ENCODE results near the gene FAM81B. TPM values are rescaled to one million over a fixed set of nuclear protein-coding genes. Genes with fewer than 3 reads are reported as not detected.
A peak's percentile ranks its signal among the peaks of the same experiment; 100 is the strongest.
"Not testable (repeated sequence)": the region's sequence is repeated elsewhere in the genome, so short reads cannot be mapped to it uniquely, and the experiment has no call there.

FAM81B gene
- total RNA-seq (not detected in 2 replicates), polyA plus RNA-seq (not detected in 2 replicates), polyA minus RNA-seq (not detected in 2 replicates), Bru-seq, nascent RNA (not detected), BruChase-seq, experiment 1, labeled RNA remaining after a 6-hour chase (percentile 5 among the genes with signal in this experiment), BruChase-seq, experiment 2, labeled RNA remaining after a 2-hour chase (not detected)
- not detected in 2 replicates for polyA plus RNA-seq (2011; cell fraction: cytosol; rRNA removed)
- not detected in 2 replicates for polyA plus RNA-seq (2011; cell fraction: nucleus; rRNA removed)
- polyA plus RNA-seq (2012) = not detected in 2 replicates
- not detected for polyA minus RNA-seq (2011; cell fraction: cytosol; rRNA and poly(A)+ RNA removed)
- polyA minus RNA-seq (2011; cell fraction: nucleus; rRNA and poly(A)+ RNA removed) = not detected in 2 replicates
- long read RNA-seq = 0 reads

DNA sequence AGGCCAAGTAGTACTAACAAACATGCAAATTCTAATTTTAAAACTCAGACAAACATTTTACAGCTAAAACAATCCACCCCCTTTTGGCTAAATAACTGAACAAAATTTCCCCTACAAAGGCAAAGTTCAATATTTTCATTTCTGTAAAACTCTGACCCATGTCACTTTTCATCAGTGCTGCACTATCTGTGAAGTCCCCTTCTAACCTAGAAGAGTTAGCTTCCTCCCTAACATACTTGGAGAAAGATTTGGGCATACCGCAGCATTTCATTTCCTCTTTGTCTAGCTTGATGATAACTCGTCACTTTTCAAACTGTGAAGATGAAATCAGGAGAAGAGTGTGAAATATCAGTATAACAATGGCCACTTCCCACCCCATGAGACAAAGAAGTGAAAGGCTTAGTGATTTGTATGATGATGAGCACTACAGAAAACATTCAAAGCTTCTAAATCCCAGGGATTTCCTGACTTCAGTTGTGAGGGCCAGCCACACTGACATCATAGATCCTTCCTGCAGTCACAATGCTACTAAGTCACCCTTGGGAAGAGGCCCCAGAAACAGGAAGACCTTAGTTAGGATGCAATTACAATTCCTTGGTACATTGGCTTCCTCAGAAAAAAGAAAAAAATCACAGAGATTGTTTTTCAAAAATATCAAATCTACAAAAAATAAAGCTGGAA is at the start of gene FAM81B:
Gene FAM81B (plus strand): TSS at position 555 of the 681 bp plus-strand sequence. CDS start 24 bp downstream, at position 579.
- H3K79me2 ChIP-seq (ENCODE audit: control insufficient read depth, insufficient read depth, low read length) = no peaks in the 10 kb centered on the region
- H4K20me1 ChIP-seq (replicated peaks; ENCODE audit: control insufficient read depth, extremely low read depth, insufficient read depth, low read length) = no peaks in the 10 kb centered on the region
- no peak within 1 kb of the TSS for H3K4me3 ChIP-seq (replicated peaks in 1 of 3; ENCODE audit: insufficient read depth in 1 of 3, low read depth in 1 of 3, low read length in 3 of 3)
- H3K27ac ChIP-seq (ENCODE audit: insufficient read depth, low read depth, low read length) = peak within 1 kb of the TSS; percentile 65
- H3K9me3 ChIP-seq (replicated peaks; ENCODE audit: control insufficient read depth, insufficient read depth, low read length) = no peaks in the 10 kb centered on the region
- TF ChIP-seq CTCF (IDR thresholded peaks at IDR 0.05; ENCODE audit: extremely low read depth in 1 of 2, insufficient read depth in 1 of 2, low read depth in 1 of 2, low read length in 2 of 2) (no peak), FOS (IDR thresholded peaks at IDR 0.05; ENCODE audit: borderline replicate concordance, insufficient read depth, low read length) (peak; percentile 20), EZH2 (IDR thresholded peaks at IDR 0.05; ENCODE audit: borderline replicate concordance, low read depth, low read length, severe bottlenecking) (no peak), POLR2AphosphoS5 (IDR thresholded peaks at IDR 0.05; ENCODE audit: insufficient read depth, low read depth, low read length) (peak; percentile 16), JUN (IDR thresholded peaks at IDR 0.05; ENCODE audit: borderline replicate concordance, insufficient read depth, insufficient read length, low read depth) (peak; percentile 30), MYC (IDR thresholded peaks at IDR 0.05; ENCODE audit: low read depth, low read length) (no peak)
- H3K4me1 ChIP-seq (ENCODE audit: control insufficient read depth, extremely low read depth, insufficient read depth, low read length) = peaks cover 6% of the 10 kb centered on the region
- no peak within 1 kb of the TSS for H3K9ac ChIP-seq (replicated peaks; ENCODE audit: extremely low read depth, insufficient read depth, low read length)
- H3K4me2 ChIP-seq (ENCODE audit: insufficient read depth, low read length) = peak within 1 kb of the TSS; percentile 21
- TSS peak; percentile 88 for BruUV-seq (replicated peaks)
- peaks cover 0 to 2% of the 10 kb centered on the region in 2 experiments for H3K27me3 ChIP-seq (ENCODE audit: control insufficient read depth in 2 of 2, insufficient read depth in 2 of 2, low read length in 2 of 2)
- H3K36me3 ChIP-seq (ENCODE audit: control insufficient read depth in 2 of 2, extremely low read depth in 1 of 2, insufficient read depth in 2 of 2, low read length in 2 of 2) = no peaks in the 10 kb centered on the region
- H2AFZ ChIP-seq (ENCODE audit: low read depth, low read length) = peak within 1 kb of the TSS; percentile 81
- DNase-seq (ENCODE audit: low read depth, low spot score) (peak; percentile 54), FAIRE-seq (peak; percentile 66)
- intact Hi-C loops (cut with micrococcal nuclease) = loop anchor here (5.0 kb wide), 1 partner anchor 104 kb away; the partner anchor contains the start of gene MCTP1
- dilution Hi-C loops (cut with MboI; ENCODE audit: extremely low pct_ligation_motif_present, low sequenced_read_pairs) = no loop called here
- H3K9me1 ChIP-seq (replicated peaks; ENCODE audit: control insufficient read depth, extremely low read depth, insufficient read depth, low read length) = no peaks in the 10 kb centered on the region
- POLR2A ChIA-PET = no interaction called here
- CTCF ChIA-PET = interaction anchor here (1.0 to 1.5 kb wide), 3 partner anchors 16 to 106 kb away, joined by 3 read pairs; partner anchors contain the start of gene MCTP1

GRCh38 chr5:95341444-95341843 is 49.7 kb upstream of the FAM81B start:
- H3K9me3 ChIP-seq (replicated peaks; ENCODE audit: control insufficient read depth, insufficient read depth, low read length); intact Hi-C loops (cut with micrococcal nuclease); DNase-seq (ENCODE audit: low read depth, low spot score); POLR2A ChIA-PET; BruUV-seq (replicated peaks); H4K20me1 ChIP-seq (replicated peaks; ENCODE audit: control insufficient read depth, extremely low read depth, insufficient read depth, low read length); H3K79me2 ChIP-seq (ENCODE audit: control insufficient read depth, insufficient read depth, low read length); H3K36me3 ChIP-seq (ENCODE audit: control insufficient read depth in 2 of 2, extremely low read depth in 1 of 2, insufficient read depth in 2 of 2, low read length in 2 of 2); H3K27ac ChIP-seq (ENCODE audit: insufficient read depth, low read depth, low read length); H3K27me3 ChIP-seq (ENCODE audit: control insufficient read depth in 2 of 2, insufficient read depth in 2 of 2, low read length in 2 of 2); H3K4me1 ChIP-seq (ENCODE audit: control insufficient read depth, extremely low read depth, insufficient read depth, low read length); dilution Hi-C loops (cut with MboI; ENCODE audit: extremely low pct_ligation_motif_present, low sequenced_read_pairs); H2AFZ ChIP-seq (ENCODE audit: low read depth, low read length); FAIRE-seq; H3K9ac ChIP-seq (replicated peaks; ENCODE audit: extremely low read depth, insufficient read depth, low read length); H3K9me1 ChIP-seq (replicated peaks; ENCODE audit: control insufficient read depth, extremely low read depth, insufficient read depth, low read length); CTCF ChIA-PET; H3K4me3 ChIP-seq (replicated peaks in 1 of 3; ENCODE audit: insufficient read depth in 1 of 3, low read depth in 1 of 3, low read length in 3 of 3); H3K4me2 ChIP-seq (ENCODE audit: insufficient read depth, low read length): not testable (repeated sequence)

All from endothelial cell of umbilical vein (primary cell).